ENCODE data around the gene TOGARAM1.
"Not testable (repeated sequence)": the region's sequence is repeated elsewhere in the genome, so short reads cannot be mapped to it uniquely, and the experiment has no call there.

TOGARAM1 gene

DNA sequence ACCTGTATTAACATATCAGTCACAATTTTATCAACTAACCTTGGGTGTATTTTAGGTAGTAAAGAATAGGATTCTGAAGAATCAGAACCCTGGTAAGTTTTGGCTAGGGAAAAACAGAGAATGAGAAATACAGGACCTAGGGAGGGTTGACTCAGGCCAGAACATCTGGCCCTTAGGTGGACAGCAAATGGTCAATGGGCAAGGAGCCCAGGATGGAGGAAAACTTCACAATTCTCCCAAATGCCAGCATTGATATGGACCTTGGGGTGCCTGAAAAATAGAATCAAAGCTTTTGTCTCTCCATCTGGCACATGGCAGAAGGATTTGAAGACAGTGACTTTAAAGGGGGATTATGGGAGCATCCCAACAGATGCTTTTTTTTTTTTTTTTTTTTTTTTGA lies 89.2 kb downstream of the TOGARAM1 start:
- no peak for DNase-seq

DNA sequence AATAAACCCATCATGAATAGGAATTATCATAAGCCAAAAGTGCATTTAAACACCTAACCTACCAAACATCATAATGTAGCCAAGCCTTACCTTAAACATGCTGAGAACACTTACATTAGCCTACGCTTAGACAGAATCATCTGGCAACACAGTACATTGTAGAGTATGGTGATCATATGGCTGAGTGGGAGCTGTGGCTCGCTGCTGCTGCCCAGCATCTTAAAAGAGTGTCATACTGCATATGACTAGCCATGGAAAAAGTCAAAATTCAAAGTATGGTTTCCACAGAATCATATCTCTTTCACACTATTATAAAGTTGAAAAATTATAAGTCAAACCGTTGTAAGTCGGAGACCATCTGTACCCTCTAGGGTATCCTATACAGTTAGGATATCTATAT lies 89.9 kb downstream of the TOGARAM1 start:
- DNase-seq, result no peak

DNA sequence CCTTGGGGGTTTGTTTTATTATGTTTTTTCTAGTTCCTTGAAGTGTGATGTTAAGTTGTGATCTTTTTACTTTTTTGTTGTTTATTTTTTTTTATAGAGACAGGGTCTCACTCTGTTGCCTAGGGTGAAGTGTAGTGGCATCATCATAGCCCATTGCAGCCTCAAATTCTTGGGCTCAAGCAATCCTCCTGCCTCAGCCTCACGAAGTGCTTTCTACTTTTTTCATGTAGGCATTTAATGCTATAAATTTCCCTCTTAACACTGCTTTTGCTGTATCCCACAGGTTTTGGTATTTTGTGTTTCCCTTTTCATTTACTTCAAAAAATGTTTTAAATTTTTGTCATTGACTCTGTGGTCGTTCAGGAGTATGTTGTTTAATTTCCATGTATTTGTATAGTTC lies 95.4 kb downstream of the TOGARAM1 start:
- no peak for DNase-seq

DNA sequence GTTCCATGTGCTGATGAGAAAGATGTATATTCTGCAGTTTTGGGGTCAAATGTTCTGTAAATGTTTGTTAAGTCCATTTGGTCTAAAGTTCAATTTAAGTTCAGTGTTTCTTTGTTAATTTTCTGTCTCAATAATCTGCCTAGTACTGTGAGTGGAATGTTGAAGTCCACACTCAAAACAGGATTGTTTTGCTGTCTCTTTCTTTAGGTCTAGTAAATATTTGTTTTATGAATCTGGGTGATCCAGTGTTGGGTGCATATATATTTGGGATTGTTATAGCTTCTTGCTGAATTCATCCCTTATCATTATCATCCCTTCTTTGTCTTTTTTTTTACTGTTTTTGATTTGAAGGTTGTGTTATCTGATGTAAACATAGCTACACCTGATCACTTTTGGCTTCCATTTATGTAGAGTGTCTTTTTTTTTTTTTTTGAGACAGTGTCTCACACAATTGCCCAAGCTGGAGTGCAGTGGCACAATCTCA lies 95.9 kb downstream of the TOGARAM1 start:
- no peak for DNase-seq

DNA sequence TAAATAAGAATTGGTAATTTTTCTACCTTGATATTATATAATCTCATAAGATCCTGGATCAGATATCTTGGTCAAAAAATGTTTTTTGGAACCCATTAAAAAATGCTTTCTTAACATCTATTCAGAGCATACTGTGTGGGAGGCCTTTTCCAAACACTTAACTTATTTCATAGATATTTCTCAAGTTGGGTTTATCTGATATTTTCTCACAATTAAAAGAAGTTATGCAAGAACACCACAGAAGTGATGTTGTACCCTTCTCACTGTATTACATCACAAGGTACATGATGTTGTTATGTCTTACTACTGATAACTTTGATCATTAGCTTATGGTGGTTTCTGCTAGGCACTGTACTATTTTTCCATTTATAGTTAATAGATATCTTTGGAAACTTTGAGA lies 98.6 kb downstream of the TOGARAM1 start:
- no peak for DNase-seq

DNA sequence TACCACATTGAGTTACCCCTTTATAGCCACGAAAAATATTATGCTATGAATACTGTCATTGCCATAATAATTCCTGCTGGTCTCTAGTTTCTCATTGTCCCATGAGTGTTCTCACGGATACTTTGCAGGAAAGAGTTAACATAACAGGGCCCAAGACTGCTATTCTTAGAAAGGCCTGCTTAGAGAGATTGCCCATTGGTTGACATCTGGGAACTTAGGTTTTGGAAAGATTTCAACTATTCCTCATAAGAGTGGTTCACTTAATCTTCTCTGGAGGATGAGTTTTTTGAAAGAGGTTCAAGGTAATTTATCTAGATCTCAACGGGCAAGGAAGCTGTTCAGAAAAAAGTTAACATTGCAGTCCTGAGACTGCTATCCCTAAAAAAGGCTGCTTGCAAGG lies 103.5 kb downstream of the TOGARAM1 start:
- DNase-seq, result no peak

DNA sequence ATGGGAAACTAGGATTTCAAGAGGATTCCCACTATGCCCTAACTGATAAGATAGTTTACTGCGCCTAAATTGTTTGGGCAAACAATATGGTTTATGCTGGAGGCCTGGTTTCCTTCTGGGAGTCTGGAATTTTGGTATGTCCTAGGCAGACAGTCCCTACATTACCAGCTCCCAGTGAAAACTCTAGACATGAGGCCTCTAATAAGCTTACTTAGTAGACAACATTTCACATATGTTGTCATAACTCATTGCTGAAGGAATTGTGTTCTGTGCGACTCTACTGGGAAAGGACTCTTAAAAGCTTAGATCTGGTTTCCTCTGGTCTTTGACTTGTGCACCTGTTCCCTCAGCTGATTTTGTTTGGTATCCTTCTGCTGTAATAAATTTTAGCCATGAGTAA lies 104.0 kb downstream of the TOGARAM1 start:
- DNase-seq, result no peak

DNA sequence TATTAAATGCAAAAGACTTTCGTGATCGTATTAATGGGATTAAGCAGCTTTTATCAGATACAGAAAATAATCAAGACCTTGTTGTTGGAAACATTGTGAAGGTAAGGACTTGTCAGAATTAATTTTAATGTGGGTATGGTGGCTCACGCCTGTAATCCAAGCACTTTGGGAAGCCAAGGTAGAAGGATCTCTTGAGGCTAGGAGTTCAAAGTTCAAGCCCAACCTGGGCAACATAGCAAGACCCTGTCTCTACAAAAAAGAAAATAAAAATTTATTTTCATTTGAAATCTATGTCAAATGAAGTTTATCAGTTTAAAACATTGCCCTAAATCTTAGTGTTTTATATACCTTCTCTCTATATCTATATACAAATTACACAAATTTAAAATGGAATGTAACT lies 104.7 kb downstream of the TOGARAM1 start:
- DNase-seq, result no peak

DNA sequence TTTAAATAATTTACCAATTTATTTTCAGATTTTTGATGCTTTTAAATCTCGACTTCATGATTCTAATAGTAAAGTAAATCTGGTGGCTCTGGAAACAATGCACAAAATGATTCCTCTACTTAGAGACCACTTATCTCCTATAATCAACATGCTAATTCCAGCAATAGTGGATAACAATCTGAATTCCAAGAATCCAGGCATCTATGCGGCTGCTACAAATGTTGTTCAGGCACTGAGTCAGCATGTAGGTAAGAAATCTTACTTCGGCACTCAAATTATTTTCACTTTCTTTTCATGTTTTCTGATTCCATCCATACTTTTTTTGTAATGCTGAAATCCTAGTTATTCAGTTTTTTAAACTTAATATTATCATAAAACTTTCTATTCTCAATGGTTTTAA lies 106.4 kb downstream of the TOGARAM1 start:
- no peak for DNase-seq

DNA sequence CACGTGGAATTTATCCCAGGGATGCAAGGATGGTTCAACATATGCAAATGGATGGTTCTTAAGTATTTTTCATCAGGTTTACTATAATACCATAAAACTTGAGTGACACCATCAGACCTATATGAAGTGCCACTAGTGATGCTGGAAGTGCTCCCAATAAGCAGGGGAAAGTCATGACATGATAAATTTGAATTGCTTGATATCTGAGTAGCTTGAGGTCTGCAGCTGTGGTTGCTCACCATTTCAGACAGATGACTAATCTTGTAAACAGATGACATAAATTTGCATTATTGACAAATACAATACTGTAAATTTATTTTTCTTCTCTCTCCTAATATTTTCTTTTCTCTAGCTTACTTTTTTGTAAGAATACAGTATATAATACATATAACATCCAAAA lies 108.2 kb downstream of the TOGARAM1 start:
- no peak for DNase-seq

DNA sequence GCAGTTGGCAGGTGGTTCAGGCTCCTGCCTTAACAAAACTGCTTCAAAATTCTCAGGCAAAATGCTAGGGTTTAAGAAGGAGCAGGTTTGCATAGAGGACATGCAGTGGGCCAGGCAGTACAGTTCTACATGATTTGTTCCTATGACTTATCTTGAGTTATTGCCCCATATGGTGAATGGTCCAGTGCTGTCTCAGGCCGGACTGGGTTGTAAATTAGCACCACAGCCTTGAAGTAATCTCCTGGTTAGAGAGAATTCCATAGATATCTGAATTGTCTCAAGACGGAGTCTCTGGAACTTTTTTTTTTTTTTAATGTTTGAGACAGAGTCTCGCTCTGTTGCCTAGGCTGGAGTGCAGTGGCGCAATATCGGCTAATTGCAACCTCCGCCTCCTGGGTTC lies 110.1 kb downstream of the TOGARAM1 start:
- no peak for DNase-seq

DNA sequence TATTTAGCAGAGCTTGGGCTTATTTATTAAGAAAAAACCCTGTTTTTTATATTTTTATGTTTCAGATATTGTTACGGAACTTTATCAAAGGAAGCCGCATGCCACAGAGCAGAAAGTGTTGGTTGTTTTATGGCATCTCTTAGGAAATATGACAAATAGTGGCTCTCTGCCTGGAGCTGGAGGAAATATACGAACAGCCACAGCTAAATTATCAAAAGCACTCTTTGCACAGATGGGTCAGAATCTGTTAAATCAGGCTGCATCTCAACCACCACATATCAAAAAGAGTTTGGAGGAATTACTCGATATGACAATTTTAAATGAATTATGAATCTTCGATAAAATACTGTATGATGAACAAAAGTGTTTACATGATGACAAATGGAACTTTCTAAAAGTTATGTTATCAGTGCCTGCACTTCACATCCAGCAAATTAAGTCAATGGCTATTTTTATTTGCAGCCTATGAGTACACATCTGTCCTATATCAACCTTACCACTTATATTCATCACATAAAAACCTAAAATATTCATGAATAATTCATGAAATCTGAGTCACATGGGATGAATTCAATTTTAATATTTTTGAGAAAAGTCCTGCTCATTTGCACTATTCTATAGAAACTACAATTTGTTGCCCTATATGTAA lies 111.4 kb downstream of the TOGARAM1 start:
- no peak for DNase-seq

DNA sequence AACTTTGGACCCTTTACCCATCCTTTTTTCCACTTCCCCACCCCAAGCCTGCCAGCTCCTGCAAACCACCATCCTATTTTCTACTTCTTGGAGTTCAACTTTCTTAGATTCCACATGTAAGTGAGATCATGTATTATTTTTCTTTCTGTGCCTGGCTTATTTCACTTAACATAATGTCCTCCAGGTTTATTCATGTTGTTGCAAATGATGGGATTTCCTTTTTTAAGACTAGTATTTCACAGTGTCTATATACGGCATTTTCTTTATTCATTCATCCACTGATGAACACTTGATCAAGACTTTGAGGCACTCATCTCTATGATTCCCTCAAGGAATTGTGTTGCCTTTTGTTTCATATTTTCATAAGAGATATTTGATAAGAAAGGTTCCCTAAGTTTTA lies 116.3 kb downstream of the TOGARAM1 start:
- DNase-seq, result no peak

DNA sequence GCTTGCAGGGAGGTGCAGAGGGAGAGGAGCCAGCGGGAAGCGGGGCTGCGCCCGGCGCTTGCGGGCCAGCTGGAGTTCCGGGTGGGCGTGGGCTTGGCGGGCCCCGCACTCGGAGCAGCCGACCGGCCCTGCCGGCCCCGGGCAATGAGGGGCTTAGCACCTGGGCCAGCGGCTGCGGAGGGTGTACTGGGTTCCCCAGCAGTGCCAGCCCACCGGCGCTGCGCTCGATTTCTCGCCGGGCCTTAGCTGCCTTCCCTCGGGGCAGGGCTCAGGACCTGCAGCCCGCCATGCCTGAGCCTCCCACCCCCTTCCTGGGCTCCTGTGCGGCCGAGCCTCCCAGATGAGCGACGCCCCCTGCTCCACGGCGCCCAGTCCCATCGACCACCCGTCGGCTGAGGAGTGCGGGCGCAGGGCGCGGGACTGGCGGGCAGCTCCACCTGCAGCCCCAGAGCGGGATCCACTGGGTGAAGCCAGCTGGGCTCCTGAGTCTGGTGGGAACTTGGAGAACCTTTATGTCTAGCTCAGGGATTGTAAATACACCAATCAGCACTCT lies 118.5 kb downstream of the TOGARAM1 start:
- not testable (repeated sequence) for DNase-seq

DNA sequence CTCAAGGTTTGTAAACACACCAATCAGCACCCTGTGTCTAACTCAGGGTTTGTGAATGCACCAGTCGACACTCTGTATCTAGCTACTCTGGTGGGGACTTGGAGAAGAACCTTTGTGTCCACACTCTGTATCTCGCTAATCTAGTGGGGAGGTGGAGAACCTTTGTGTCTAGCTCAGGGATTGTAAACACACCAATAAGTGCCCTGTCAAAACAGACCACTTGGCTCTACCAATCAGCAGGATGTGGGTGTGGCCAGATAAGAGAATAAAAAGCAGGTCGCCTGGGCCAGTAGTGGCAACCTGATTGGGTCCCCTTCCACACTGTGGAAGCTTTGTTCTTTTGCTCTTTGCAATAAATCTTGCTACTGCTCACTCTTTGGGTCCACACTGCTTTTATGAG lies 119.1 kb downstream of the TOGARAM1 start:
- not testable (repeated sequence) for DNase-seq

DNA sequence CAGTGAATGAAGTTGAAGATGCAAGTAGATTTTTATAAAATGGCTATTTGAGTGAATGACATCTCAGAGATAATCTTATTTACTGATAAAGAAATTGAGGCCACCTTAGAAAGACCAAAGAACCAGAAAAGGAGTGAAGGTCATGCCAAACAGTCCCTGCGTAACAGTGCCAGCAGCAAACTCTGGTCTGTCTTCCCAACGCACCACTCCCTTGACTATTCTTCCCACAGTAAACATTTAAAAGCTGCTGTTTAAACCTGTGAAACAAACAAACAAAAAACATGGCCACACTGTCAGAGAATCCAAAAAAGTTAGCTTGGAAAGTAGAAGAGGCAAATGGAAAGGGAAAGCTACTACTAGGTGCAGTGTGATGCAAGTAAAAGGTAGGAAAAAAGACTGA lies 120.4 kb downstream of the TOGARAM1 start:
- no peak for DNase-seq

DNA sequence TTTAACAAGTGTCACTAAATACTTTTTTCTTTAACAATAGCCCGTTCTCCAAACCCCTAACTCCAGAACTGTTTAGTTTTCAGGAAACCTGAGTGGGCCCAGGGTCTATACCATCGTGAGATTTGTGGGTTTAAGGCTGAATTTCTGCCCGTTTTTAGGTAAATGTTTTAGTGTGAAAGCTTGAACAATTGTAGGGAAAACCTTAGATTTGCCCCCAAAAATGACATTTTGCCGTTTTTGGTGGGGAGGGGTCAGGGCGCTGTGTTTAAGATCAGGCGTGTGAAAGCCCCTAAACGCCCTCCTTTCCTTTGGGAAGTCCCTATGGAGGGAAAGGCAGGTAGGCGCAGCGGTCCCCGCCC lies 121.6 kb downstream of the TOGARAM1 start:
- DNase-seq, result no peak

DNA sequence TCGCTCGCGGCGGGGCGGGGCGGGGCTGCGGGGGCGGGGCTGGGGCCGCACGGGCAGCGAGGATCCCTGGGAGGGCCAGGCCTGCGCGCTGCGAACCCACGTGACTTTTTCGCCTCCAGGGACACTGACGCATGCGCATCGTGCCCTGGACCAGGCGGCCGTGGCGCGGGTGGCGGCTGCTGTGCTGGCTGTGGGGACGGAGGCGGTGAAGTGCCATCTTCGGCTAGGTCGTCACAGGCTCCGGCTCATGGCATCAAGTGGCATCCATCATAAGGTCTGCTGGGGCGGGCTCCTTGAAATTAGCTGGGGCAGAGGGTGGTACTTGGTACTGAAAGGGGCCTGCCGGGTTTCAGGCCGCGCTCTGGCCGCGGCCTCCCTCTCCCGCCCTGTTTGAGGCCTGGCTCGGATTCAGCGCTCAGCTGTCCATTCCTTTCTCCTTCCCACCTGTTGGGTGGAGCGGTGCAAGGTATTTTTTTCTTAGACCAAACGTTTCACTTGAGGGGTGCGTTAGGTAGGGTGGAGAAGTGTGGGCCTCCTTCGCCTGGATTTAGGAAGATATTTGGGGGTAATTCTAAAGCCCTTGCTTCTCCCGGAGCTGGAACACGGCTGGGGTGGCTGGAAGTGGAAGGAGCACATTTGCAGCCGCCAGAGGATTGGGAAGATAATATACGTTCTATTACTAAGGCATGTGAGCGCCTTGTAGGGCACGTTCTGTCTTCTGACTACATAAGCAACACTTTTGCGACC lies 122.2 kb downstream of the TOGARAM1 start, which contains the start of gene PRPF39:
Gene PRPF39 (plus strand): TSS at position 141 of the 747 bp plus-strand sequence. CDS start 11,124 bp downstream, outside the sequence.
- peak; percentile 71 for DNase-seq

DNA sequence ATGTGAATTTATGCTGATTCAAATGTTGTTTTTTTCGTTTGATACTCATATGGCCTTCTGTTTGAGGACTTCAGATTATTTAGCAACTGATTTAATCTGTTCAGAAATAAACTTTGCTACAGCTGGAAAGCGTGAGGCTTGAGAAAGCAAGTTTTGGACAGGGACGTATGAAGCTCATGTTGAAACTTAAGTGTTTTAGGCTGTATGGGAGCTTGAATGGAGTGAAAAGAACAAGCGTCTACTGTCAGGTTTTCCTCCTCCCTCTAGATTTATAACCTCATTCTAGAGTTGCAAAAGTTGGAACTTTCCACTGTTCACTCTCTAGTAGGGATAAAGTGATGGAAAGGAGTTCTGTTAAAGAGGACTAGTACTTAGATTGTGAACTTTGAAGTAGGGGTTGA lies 123.0 kb downstream of the TOGARAM1 start:
- no peak for DNase-seq

DNA sequence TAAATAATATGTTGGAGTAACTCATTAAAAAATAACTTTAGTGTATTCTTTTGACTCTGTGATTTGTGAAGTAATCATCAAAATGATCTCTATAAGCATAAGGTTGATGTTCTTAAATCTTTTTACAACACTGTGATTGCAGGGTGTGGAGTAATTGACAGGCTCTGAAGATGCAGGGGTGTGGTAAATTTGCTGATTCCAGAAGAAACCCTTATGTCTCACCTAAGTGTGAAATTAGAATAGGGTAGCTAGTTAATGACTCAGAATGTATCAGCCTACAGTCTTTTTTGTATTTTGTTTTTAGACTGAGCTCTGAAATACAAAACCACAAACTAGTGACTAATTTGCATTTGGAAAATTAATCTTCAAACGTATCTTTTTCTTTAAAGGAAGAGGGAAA lies 127.8 kb downstream of the TOGARAM1 start:
- DNase-seq, result no peak

DNA sequence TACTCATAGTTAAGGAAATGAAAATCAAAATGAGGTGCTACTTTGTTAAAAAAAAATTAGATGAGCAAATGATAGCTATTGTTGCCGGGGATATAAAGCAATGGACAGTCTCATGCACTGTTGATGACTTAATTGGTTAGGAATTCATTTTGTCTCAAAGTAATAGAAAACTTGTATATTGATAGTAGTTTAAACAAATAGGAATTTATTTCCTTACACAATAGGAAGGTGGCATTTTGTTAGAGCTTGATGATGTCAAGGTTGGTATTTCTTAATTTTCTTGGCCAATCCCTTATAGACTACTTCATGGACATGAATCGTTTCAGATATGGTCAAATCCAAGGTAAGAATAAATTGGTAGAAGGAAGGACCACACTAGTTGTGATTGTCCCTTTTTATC lies 129.7 kb downstream of the TOGARAM1 start:
- DNase-seq, result no peak

DNA sequence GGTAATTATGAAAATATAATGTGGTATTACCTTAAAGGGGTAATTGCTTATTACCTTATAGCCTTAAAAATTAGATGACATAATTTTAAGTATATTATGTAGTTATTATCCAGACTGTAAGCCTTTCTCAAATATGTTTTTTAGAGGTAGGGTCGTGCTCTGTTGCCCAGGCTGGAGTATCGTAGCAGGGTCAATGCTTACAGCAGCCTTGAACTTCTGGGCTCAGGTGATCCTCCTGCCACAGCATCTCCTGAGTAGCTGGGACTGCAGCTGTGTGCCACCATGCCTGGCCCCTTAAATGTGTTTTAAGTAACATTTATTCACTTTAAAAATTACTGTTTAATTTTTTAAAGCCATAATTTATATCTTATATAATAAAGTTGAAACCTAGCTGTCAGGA lies 132.3 kb downstream of the TOGARAM1 start:
- DNase-seq, result no peak

DNA sequence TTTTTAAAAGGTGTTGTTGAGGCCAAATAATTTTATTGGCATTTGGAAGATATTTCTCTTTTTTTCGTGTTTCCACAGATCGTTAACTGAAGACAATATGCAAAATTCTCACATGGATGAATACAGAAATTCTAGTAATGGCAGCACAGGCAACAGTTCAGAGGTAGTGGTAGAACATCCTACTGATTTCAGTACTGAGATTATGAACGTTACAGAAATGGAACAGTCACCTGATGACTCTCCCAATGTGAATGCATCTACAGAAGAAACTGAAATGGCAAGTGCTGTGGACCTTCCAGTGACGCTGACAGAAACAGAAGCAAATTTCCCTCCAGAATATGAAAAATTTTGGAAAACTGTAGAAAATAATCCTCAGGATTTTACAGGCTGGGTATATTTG lies 133.2 kb downstream of the TOGARAM1 start:
- DNase-seq, result no peak

DNA sequence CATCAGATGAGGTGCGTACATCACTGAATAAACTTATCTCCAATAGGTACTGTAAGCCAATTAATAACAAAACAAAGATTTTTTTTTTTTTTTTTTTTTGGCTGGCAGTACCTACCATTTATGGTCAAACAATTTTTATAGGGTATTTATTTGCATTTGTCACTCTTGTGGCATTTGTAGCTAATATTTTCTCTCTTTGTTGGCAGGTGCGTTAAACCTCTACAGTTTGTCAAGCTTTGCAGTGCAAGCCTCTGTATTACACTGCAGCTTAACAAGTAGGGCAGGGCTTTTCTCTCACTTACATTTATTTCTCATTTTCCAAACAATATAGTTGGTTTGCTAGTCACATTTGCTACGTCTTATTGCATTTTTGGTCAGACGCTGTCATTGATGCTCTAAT lies 134.2 kb downstream of the TOGARAM1 start:
- DNase-seq, result no peak

Measured in DMS 273 treated with DMSO at 0.1 percent for 48 hours (cell line).